Activated CD4-positive, alpha-beta T cell treated with anti-CD3 and anti-CD28 coated beads, Interleukin-2, amount 10 ng/mL, durations not matched to agents 7 days and 5 days (primary cell): ENCODE results near the gene TLR2. TPM values are rescaled to one million over a fixed set of nuclear protein-coding genes. Genes with fewer than 3 reads are reported as not detected.

ENCODE experiments used
- CTCF ChIA-PET: fragments of 350-600 bp; sonication (Branson Sonifier 250); formaldehyde crosslinking; loops from one replicate; lab custom pipeline; 2021; ENCODE audit warnings: antibody characterized with exemption; lab: Charles Lee
- POLR2A ChIA-PET: fragments of 350-600 bp; sonication (Branson Sonifier 250); formaldehyde crosslinking; loops from one replicate; lab custom pipeline; 2021; ENCODE audit warnings: antibody characterized with exemption; lab: Charles Lee
- DNase-seq: peaks from one replicate; pipeline ENCODE4 v3.0.0-alpha.2; 2020
- H3K27ac Mint-ChIP-seq: one replicate; pipeline ENCODE4 v1.8.0; 2021; ENCODE audit warnings: mild to moderate bottlenecking, moderate library complexity, mixed read lengths
- H3K27me3 Mint-ChIP-seq: one replicate; pipeline ENCODE4 v1.8.0; 2021; ENCODE audit warnings: mixed read lengths
- H3K36me3 Mint-ChIP-seq: one replicate; pipeline ENCODE4 v1.8.0; 2021; ENCODE audit warnings: low read depth, mixed read lengths
- H3K4me1 Mint-ChIP-seq: one replicate; pipeline ENCODE4 v1.8.0; 2021; ENCODE audit warnings: mixed read lengths
- H3K4me3 Mint-ChIP-seq: one replicate; pipeline ENCODE4 v1.8.0; 2021; ENCODE audit warnings: mild to moderate bottlenecking, moderate library complexity, mixed read lengths
- H3K9me3 Mint-ChIP-seq: one replicate; pipeline ENCODE4 v1.8.0; 2021; ENCODE audit warnings: mixed read lengths
- total RNA-seq, 2 experiments: library from RNA; stranded (reverse); gene quantifications; one replicate each; pipeline ENCODE4 v1.2.3, GENCODE V29; 2021

Gene TLR2
- total RNA-seq, 2 experiments from 2014 or later = 0.97 to 2.0 TPM

DNA sequence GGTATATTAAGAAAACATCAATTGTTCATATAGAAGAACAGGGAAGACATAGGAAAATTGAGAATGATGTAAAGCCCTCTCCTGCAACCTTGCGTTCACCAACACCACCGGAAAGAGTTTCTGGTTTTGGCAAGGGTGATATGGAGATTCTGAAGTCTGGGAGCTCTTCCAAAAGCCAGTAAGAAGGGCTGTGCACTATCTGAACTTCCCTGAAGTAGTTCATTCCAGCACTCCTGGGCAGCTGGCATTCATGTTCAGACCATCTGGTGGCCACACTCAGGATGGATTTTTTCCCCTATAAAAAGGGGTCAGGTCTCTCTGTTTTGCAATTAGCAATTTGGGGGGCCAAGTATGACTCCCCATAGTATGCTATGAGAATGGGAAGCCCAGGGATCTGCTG lies 15.4 kb upstream of the TLR2 start:
- peaks cover 7% of the 10 kb centered on the region for H3K9me3 Mint-ChIP-seq
- H3K4me3 Mint-ChIP-seq = no peak overlapping the region
- ChIA-PET CTCF (no interaction called here), POLR2A (no interaction called here)
- H3K4me1 Mint-ChIP-seq = no peaks in the 10 kb centered on the region
- DNase-seq = no peak
- H3K27me3 Mint-ChIP-seq = peaks cover 26% of the 10 kb centered on the region
- H3K36me3 Mint-ChIP-seq = no peaks in the 10 kb centered on the region
- no peak overlapping the region for H3K27ac Mint-ChIP-seq

DNA sequence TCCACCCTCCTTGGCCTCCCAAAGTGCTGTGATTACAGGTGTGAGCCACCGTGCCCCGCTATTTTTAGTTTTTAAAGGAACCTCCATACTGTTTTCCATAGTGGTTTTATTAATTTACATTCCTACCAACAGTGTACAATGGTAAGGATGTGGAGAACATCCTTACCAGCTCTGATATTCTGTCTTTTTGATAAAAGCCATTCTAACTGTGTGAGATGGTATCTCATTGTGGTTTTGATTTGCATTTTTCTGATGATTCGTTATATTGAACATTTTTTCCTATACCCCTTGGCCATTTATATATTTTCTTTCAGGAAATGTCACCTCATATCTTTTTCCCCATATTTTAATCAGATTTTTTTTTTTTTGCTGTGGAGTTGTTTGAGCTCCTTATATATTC lies 14.2 kb upstream of the TLR2 start:
- DNase-seq = no peak
- Mint-ChIP-seq H3K36me3 (no peaks in the 10 kb centered on the region), H3K4me1 (no peaks in the 10 kb centered on the region), H3K4me3 (no peak overlapping the region), H3K9me3 (peaks cover 9% of the 10 kb centered on the region), H3K27ac (no peak overlapping the region), H3K27me3 (peaks cover 30% of the 10 kb centered on the region)
- ChIA-PET CTCF (no interaction called here), POLR2A (no interaction called here)

DNA sequence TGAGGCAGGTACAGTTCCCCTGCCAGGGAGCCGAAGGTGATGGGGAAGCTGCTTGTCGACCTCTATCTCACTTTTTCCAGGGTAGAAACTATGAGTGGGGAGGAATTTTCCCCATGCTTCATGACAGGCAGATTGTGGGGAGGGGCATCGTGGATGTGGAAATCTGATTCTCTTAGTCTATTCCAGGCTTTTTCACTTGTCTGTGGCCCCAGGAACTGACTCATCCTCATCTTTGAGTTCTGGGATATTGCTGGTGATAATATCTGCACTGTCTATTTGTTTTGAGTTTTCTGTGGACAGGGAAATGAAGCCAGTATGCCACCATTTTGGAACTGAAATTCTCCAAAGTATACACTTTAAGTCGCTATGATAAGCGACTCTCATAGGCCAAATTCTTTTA lies 7.6 kb upstream of the TLR2 start:
- H3K9me3 Mint-ChIP-seq = peaks cover 15% of the 10 kb centered on the region
- peaks cover 31% of the 10 kb centered on the region for H3K27me3 Mint-ChIP-seq
- no peak for DNase-seq
- H3K36me3 Mint-ChIP-seq = no peaks in the 10 kb centered on the region
- CTCF ChIA-PET = interaction anchor here (1.0 kb wide), 1 partner anchor 12 kb away, joined by 3 read pairs; no protein-coding TSS in a partner anchor
- no peak overlapping the region for H3K4me3 Mint-ChIP-seq
- H3K27ac Mint-ChIP-seq = no peak overlapping the region
- POLR2A ChIA-PET = no interaction called here
- H3K4me1 Mint-ChIP-seq = no peaks in the 10 kb centered on the region

DNA sequence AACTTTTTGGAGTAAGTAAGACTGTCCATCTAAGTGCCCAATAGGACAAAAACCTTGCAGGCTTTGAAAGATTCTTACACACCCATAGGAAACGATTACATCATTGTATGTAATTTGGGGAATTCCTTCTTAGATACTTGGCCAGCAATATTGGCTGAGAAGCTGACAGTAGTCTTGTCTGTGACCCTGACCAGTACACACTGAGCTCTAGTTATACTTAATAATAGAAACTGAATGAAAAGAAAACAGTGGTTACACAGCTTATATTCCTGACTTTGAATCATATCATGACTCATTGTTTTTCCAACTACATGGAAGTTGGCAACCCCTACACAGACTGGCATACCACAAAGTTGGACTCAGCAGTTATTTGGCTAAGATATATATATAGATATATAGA lies 7.1 kb upstream of the TLR2 start:
- DNase-seq = no peak
- CTCF ChIA-PET = interaction anchor here (1.0 kb wide), 1 partner anchor 13 kb away, joined by 3 read pairs; no protein-coding TSS in a partner anchor
- POLR2A ChIA-PET = no interaction called here
- Mint-ChIP-seq H3K27ac (no peak overlapping the region), H3K4me3 (no peak overlapping the region), H3K4me1 (no peaks in the 10 kb centered on the region), H3K36me3 (no peaks in the 10 kb centered on the region), H3K9me3 (peaks cover 15% of the 10 kb centered on the region), H3K27me3 (peaks cover 32% of the 10 kb centered on the region)

- Mint-ChIP-seq H3K27ac (no peak overlapping the region), H3K9me3 (peaks cover 12% of the 10 kb centered on the region), H3K36me3 (peaks cover 5% of the 10 kb centered on the region), H3K27me3 (peaks cover 43% of the 10 kb centered on the region), H3K4me3 (no peak overlapping the region), H3K4me1 (peaks cover 6% of the 10 kb centered on the region)
- DNase-seq = no peak
- CTCF ChIA-PET = interaction anchor here (0.6 kb wide), 2 partner anchors 245 to 330 kb away, joined by 3 read pairs; no protein-coding TSS in a partner anchor
- POLR2A ChIA-PET = no interaction called here
Measured at GRCh38 chr4:153679486-153679885, 4.6 kb upstream of the TLR2 start.

- H3K4me3 Mint-ChIP-seq = peak overlapping the region; percentile 50
- peaks cover 9% of the 10 kb centered on the region for H3K9me3 Mint-ChIP-seq
- peaks cover 16% of the 10 kb centered on the region for H3K36me3 Mint-ChIP-seq
- DNase-seq = no peak
- no peak overlapping the region for H3K27ac Mint-ChIP-seq
- peaks cover 13% of the 10 kb centered on the region for H3K4me1 Mint-ChIP-seq
- peaks cover 40% of the 10 kb centered on the region for H3K27me3 Mint-ChIP-seq
- CTCF ChIA-PET = interaction anchor here (0.6 to 1.1 kb wide), 2 partner anchors 18 to 557 kb away, joined by 3 read pairs; no protein-coding TSS in a partner anchor
- POLR2A ChIA-PET = no interaction called here
Measured at GRCh38 chr4:153683763-153684181, 308 bp upstream of the TLR2 start.

GRCh38 chr4:153684971-153685371 lies 891 bp downstream of the TLR2 start:
- peaks cover 18% of the 10 kb centered on the region for H3K9me3 Mint-ChIP-seq
- DNase-seq = no peak
- H3K4me1 Mint-ChIP-seq = peaks cover 13% of the 10 kb centered on the region
- CTCF ChIA-PET = no interaction called here
- POLR2A ChIA-PET = no interaction called here
- no peak overlapping the region for H3K27ac Mint-ChIP-seq
- peaks cover 35% of the 10 kb centered on the region for H3K27me3 Mint-ChIP-seq
- H3K4me3 Mint-ChIP-seq = peak overlapping the region; percentile 67
- H3K36me3 Mint-ChIP-seq = peaks cover 19% of the 10 kb centered on the region

- peaks cover 13% of the 10 kb centered on the region for H3K4me1 Mint-ChIP-seq
- H3K4me3 Mint-ChIP-seq = no peak overlapping the region
- H3K9me3 Mint-ChIP-seq = no peaks in the 10 kb centered on the region
- CTCF ChIA-PET = no interaction called here
- peaks cover 8% of the 10 kb centered on the region for H3K27me3 Mint-ChIP-seq
- no peak overlapping the region for H3K27ac Mint-ChIP-seq
- no peak for DNase-seq
- no peaks in the 10 kb centered on the region for H3K36me3 Mint-ChIP-seq
- POLR2A ChIA-PET = no interaction called here
Measured at GRCh38 chr4:153704522-153704921, 20.4 kb downstream of the TLR2 start.

DNA sequence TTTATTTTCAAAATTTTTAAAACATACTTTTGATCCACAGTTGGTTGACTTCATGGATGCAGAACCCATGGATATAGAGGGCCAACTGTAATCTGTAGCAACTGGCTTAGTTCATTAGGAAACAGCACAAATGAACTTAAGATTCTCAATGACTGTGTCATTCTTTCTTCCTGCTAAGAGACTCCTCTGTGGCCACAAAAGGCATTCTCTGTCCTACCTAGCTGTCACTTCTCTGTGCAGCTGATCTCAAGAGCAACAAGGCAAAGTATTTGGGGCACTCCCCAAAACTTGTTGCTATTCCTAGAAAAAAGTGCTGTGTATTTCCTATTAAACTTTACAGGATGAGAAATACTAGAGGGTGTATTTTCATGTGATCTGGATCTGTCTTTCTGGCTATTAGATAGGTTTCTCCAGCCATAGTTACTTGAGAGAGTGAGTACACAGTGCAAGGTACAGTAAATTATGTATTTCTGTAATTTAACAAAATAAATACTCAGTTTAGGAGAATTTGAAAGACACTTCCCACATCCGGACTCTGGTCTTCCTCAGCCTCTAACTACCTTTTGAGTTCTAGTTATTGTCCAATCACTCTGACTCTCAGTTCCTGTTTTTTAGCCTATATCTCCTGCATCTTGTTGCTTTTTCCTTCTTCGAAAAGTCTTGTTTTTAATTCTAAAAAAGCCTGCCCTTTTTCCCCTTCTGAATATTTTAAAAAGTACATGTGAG lies 21.8 kb downstream of the TLR2 start:
- ChIA-PET CTCF (interaction anchor here (0.8 kb wide), 1 partner anchor 361 kb away, joined by 3 read pairs; the partner anchor contains the start of gene MND1), POLR2A (no interaction called here)
- peak overlapping the region; percentile 10 for H3K4me3 Mint-ChIP-seq
- peaks cover 17% of the 10 kb centered on the region for H3K4me1 Mint-ChIP-seq
- no peaks in the 10 kb centered on the region for H3K36me3 Mint-ChIP-seq
- DNase-seq = no peak
- peaks cover 8% of the 10 kb centered on the region for H3K27me3 Mint-ChIP-seq
- no peaks in the 10 kb centered on the region for H3K9me3 Mint-ChIP-seq
- H3K27ac Mint-ChIP-seq = peak overlapping the region; percentile 68

- DNase-seq = no peak
- Mint-ChIP-seq H3K27ac (peak overlapping the region; percentile 68), H3K9me3 (no peaks in the 10 kb centered on the region), H3K27me3 (peaks cover 8% of the 10 kb centered on the region), H3K4me3 (no peak overlapping the region), H3K36me3 (no peaks in the 10 kb centered on the region), H3K4me1 (peaks cover 17% of the 10 kb centered on the region)
- ChIA-PET POLR2A (no interaction called here), CTCF (interaction anchor here (0.8 kb wide), 1 partner anchor 362 kb away, joined by 3 read pairs; the partner anchor contains the start of gene MND1)
Measured at GRCh38 chr4:153706519-153706918, 22.4 kb downstream of the TLR2 start.

GRCh38 chr4:153710681-153711080 lies 26.6 kb downstream of the TLR2 start:
- Mint-ChIP-seq H3K36me3 (no peaks in the 10 kb centered on the region), H3K27ac (no peak overlapping the region), H3K27me3 (peaks cover 14% of the 10 kb centered on the region), H3K9me3 (no peaks in the 10 kb centered on the region), H3K4me3 (no peak overlapping the region), H3K4me1 (peaks cover 17% of the 10 kb centered on the region)
- no peak for DNase-seq
- POLR2A ChIA-PET = no interaction called here
- CTCF ChIA-PET = no interaction called here

DNA sequence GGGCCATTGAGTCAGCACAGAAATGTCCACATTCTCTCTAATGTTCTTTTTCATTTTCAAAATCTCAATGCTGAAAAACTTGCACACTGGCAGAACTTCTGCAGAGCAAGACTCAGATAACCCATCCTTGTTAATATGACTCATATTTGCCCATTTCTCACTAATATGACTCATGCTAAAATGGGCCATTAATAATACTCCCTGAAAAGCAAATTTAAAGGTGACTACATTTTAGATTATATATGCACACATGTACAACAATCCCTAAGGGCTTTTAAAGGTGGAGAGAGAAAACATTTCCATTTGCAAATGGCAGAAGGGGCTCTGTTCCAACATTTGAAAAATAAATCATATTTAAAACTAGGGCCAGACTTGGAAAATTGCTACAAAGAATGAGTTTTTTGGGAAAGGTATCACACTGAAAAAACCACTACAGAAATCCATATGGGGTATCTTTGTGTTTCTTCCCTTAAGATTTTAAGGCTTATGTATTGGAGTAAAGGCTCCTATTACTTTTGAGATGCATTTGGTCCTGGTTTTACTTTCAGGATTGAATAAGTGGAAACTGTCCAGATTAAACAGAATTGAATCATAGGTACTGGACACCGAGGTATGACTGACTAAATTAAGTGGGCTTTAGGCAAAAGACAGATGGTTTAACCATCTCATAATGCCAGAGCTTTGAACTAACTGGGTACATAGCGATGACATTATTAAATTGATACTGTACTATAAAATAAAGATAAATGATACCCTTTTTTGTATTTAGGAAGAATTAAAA lies 30.0 kb downstream of the TLR2 start:
- Mint-ChIP-seq H3K27ac (no peak overlapping the region), H3K36me3 (no peaks in the 10 kb centered on the region), H3K4me1 (peaks cover 6% of the 10 kb centered on the region), H3K4me3 (no peak overlapping the region), H3K9me3 (peaks cover 2% of the 10 kb centered on the region), H3K27me3 (peaks cover 8% of the 10 kb centered on the region)
- POLR2A ChIA-PET = no interaction called here
- no peak for DNase-seq
- CTCF ChIA-PET = no interaction called here

DNA sequence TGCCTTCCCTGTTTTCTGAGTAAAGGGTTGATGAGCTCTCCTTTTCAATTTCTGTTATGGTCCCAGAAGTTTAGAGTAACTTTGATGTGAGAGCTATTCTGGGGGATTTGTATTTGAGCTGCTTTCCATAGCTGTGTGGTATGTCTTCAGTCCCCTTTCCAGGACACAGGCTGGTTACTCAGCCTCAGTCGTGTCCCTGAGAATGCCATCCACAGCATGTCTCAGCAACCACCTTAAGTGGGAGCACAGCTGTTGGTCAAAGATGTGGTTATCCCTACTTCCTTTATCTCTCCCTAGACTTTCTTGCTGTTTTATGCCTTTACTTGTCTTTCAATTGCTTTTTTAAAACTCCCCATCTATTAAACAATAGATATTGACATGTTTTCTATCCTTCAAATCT lies 38.0 kb downstream of the TLR2 start:
- ChIA-PET POLR2A (no interaction called here), CTCF (interaction anchor here (2.2 kb wide), 1 partner anchor 17 kb away, joined by 7 read pairs; no protein-coding TSS in a partner anchor)
- DNase-seq = no peak
- H3K9me3 Mint-ChIP-seq = peaks cover 2% of the 10 kb centered on the region
- no peaks in the 10 kb centered on the region for H3K36me3 Mint-ChIP-seq
- no peaks in the 10 kb centered on the region for H3K4me1 Mint-ChIP-seq
- H3K4me3 Mint-ChIP-seq = no peak overlapping the region
- peaks cover 17% of the 10 kb centered on the region for H3K27me3 Mint-ChIP-seq
- no peak overlapping the region for H3K27ac Mint-ChIP-seq
